CD4-positive, alpha-beta T cell treated with Interleukin-1 beta for 1 hour (primary cell): ENCODE measurements around the gene A3GALT2.
"Not testable (repeated sequence)": the region's sequence is repeated elsewhere in the genome, so short reads cannot be mapped to it uniquely, and the experiment has no call there.

Source experiments
- DNase-seq, 2 donors: peaks; one replicate each; pipeline ENCODE4 v3.0.0-alpha.2; 2020 to 2022

Gene A3GALT2

DNA sequence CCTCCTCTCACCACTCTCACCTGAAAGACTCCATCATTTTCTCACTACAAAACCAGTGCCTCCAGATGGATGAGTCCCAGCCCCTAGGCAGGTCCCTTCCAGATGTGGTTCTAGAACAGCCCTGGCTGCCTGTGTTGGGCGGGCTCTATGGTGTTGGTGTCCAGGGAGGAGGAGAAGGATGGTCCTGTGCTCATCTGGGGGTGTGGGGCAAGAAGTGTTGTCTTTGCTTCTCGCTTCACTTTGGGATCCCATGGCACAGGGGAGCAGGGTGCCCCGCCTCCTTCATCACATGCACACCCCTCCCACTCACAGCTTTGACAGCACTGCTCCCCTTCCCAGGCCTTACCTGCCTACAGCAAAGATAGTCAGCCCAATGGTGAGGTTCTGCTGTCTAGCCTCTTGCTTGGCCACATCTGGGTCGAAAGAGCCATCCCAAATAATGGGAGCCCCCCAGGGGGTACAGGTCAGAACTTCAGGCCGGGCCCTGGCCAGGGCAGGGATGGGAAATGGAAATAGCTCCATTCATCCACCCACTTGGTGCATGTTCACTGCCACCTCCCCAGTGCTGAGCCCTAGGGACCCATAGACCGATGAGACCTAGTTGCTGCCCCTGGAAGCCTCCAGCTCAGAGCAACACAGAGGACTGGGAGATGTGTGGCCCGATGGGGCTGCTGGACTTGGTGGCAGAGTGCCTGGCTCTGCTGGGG lies 9.0 kb downstream of the A3GALT2 start:
- no peak for DNase-seq

- DNase-seq, result no peak
Measured at GRCh38 chr1:33310702-33311101, 10.2 kb downstream of the A3GALT2 start.

GRCh38 chr1:33309351-33309750 lies 11.5 kb downstream of the A3GALT2 start:
- not testable (repeated sequence) for DNase-seq

DNA sequence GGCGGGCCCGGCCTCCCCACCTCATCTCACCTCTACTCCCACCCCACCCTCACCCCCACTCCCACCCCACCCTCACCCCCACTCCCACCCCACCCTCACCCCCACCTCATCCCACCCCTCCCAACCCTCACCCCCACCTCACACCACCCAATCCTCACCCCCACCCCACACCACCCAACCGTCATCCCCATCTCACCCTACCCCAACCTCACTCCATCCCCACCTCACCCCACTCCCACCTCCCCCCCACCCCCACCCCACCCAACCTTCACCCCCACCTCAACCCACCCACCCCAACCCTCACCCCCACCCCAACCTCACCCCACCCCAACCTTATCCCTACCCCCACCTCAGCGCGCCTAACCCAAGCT lies 13.4 kb downstream of the A3GALT2 start:
- no peak for DNase-seq

DNA sequence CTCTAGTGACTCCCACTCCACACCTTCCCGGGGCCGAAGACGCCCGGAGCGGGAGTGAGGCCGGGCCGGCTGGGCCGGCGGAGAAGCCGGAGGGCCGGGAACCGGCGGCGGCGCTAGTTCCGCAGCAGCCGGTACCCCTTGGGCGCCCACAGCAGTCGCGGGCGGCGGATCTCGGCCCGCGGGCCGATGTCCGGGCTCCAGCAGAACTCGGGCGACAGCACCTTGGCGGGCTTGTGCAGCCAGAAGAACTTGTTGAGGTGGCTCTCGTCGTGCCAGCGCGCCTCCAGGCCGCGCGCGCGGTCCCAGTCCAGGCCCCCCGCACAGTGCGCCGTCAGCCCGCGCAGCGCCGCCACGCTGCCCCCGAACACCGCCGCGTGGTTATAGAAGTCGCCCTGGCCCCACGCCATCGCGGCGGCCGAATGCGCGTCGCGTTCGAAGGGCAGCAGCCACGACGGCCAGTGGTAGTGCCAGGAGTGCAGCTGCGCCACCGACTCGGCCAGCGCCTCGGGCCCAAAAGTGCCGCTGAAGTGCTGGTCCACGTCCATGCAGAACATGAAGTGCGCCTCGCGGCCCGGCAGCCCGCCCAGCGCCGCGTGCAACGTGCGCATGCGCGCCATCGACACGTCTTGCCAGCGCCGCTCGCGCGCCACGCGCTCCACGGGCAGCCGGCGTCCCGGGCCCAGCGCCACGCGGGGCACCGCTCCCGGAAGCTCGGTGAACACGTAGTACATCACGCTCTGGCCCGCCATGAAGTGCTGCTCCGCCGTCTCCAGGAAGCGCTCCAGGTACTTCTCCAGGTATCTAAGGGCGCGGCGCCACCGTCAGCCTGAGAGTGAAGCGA lies 14.0 kb downstream of the A3GALT2 start:
- no peak for DNase-seq

DNA sequence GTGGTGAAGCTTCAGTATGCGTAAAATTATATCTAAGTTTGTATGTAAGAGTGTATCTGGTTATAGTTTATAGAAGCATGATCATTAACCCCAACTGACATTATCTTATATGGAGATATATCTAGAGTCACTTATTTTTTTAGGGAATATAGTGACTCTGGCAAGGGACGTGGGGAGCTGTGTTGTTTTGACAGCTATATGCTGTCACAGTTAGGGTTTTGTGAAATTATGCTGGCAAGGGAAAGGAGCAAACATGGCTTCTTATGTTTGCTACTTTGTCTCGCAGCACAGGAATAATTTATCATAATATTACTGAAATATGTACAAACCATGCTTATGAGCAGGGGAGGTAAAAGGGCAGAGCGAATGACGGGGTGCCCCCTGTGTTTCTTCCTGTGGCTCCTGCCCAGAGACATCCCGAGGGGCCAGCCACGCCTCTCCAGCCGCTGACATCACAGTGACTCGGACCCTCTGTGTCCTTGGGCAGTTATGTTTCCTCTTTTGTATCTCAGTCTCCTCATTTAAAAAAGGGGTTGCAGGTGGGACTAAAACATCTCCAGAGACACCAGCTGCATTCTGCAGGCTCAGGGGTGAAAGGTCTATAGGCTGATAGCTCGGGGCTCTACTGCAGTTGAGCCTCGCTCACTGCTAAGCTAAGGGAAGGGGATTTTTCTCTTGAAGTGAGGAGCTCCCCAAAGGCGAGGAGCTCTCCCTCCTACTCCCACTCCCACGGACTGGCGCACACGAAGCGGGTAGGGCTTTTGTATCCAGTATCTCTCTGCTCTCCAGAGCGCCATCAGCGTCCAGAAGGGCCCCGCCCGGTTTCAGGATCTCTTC lies 14.9 kb downstream of the A3GALT2 start:
- DNase-seq, result no peak

DNA sequence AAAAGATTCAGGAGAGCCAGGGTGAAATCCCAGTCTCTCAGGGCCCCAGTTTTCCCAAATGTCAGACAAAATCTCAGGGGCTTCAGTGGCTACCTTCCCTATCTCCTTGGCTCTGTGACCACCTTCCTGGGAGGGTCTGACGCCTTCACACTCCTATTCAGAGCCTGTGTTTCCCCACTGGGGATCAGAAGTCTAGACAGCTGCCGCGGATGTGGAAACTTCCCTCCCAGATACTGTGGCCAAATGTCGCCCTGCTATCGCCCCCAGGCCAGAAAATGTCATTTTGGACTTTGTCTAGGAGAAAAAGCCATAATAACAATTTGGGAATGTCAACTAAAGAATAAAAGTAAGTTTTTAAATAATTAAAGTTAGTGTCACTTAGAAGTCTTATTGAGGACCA lies 15.9 kb downstream of the A3GALT2 start:
- DNase-seq, result no peak

DNA sequence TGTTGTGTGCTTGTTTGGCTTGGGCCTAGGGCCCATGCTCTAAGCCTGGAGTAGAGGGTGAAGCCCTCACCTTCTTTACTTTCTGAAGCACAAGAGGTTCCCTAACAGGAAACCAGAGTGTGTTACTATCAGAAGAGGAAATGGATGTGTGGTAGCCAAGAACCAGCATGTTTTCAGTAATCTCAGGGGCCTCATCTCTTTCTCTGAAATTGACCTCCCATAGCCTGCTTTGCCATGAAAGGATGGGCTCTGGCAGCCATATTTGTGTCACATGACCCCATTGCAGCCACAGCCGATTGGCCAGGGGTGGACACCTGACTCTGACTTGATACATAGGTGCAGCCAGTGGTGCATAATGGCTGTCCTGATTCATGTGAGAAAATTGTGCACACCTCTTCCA lies 18.6 kb downstream of the A3GALT2 start:
- peak in 1 of 2 donors; percentile 12 for DNase-seq

DNA sequence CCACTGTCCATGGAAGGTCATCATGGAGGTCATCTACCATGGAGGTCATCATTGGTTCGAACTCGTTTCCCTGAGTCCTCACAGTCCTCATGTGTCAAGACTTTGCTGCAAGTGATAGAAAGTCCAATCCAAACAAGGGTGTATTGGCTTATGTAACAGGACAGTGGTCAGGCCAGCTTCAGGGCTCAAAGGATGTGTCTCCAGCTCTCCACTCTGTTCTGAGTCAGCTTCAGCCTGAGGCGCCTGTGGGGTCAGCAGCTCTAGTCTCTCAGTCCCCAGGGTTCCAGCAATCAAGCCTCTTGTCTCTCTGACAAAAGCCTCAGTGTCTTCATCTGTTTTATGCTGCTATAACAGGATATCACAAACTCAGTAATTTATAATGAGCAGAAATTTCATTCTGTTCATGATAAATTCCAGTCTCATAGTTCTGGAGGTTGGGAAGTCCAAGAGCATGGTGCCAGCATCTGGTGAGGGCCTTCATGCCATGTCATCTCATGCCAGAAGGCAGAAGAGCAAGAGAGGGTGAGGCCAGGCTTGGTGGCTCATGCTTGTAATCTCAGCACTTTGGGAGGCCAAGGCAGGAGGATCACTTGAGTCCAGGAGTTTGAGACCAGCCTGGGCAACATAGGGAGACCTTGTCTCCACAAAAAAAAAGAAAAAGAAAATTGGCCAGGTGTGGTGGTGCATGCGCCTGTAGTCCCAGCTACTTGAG lies 19.5 kb downstream of the A3GALT2 start:
- DNase-seq, result no peak

DNA sequence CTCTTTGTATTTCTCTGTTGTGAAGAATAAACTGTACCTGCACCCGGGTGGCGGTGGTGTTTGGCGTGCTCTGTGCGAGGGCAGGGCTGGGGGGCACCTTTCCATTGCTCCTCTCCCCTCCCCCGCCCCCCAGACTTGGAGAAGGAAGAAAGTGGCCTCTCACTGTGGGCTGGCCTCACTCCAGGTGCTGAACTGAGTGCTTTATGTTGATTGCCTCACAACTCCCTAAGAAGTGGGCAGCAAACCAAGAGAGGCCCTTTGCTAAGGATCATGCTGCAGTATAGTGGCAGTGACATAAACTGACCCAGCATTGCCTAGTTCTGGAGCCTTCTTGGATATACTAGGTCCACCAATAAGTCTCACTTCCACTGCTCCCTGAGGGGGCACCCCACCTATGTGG lies 20.2 kb downstream of the A3GALT2 start:
- DNase-seq, result no peak

DNA sequence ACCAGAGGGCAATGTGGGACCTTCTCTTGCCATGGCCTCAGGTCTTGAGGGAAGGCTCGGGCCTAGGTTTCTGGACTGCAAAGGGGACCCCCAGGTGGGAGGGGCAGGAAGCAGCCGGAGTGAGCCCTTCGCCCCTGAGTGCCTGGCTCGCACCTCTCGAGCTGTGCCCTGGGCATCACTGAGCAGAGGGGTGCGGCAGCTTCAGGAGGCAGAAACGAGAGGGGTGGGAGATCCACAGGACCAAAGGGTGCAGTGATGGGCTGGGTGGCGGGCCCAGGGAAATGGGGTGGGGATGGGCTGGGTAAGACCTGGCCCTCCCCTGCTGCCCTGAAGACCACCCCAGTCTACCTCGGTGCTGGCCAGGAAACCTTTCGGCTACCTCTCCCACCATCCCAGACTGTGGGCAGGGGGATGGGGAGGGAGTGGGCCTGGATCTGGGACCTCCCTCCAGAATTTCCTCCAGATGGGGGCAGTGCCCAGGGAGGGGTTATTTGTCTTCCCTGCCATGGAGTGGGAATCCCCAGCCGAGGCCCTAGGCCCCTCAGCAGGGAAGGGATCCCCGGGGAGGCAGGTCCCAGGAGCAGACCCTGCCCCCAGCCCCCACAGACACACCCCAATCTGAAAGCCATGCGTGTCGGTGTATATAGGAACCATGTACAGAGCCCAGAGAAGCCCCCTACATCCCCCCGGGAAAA lies 21.3 kb downstream of the A3GALT2 start:
- no peak for DNase-seq

- peak; percentile 54 to 59 for DNase-seq
Measured at GRCh38 chr1:33298623-33299277, 22.1 kb downstream of the A3GALT2 start.

- DNase-seq, result no peak
Measured at GRCh38 chr1:33297911-33298622, 22.8 kb downstream of the A3GALT2 start.

GRCh38 chr1:33296824-33297223 lies 24.1 kb downstream of the A3GALT2 start:
- DNase-seq, result no peak

DNA sequence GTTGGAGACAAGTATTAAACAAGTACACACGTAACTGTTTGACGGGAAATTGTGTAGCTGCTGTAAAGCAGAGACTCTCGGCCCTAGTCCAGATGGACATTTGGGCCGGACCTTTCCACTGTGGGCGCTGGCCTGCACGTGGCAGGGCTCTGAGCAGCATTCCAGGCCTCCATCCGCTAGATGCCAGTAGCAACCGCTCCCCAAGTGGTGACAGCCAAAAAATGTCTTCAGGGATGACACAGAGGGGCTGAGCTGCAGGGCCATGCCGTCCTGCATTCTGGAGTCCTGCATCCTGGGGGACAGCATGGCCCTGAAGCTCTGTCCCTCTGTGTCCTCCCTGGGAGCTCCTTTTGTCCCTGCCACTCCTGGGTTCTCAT lies 24.8 kb downstream of the A3GALT2 start:
- no peak for DNase-seq

GRCh38 chr1:33295450-33296081 lies 25.3 kb downstream of the A3GALT2 start:
- DNase-seq, result peak; percentile 79 to 86

- DNase-seq, result no peak
Measured at GRCh38 chr1:33295023-33295422, 25.9 kb downstream of the A3GALT2 start.

DNA sequence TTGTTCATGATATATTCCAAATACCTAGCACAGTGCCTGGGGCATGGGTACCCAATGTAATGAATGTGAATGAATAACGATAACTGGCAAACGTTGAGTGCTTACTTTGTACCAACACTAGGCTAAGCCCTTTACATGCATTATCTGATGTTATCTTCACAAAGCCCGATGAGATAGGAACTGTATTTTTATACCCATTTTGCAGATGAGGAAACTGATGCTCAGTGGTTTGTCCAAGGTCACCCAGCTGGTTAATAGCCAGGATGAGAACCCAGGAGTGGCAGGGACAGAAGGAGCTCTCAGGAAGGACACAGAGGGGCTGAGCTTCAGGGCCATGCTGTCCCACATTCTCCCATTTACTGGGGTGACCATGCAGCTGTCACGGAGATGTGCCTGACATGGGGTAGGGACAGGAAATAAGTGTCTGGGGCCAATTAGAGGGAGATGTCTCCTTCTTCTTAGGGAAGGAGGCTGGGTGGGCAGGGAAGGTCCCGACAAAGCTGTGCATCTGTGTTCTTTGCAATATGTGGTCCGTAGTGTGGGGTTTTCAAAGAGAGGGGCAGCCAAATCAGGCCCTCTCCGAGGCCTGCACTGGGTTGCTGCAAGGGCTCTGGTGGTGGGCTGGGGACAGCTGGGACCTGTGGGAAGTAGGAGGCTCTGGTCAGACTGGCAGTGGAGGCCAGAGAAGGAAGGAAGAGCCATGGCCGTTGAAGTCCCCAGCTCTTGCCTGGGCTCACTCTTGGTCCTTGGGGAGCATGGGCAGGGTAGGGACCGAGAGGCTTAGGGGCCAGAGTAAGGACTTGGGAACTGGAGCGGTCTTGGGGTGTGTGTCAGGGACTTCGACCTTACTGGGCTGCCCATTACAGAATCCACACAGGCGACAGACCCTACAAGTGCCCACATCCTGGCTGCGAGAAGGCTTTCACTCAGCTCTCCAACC lies 26.6 kb downstream of the A3GALT2 start:
- no peak for DNase-seq

- DNase-seq, result no peak
Measured at GRCh38 chr1:33292726-33293340, 28.1 kb downstream of the A3GALT2 start.
